ENCODE data around the gene ATAD1.
"Not testable (repeated sequence)": the region's sequence is repeated elsewhere in the genome, so short reads cannot be mapped to it uniquely, and the experiment has no call there.

The ATAD1 gene

GRCh38 chr10:87801813-87802435, 16.1 kb downstream of the ATAD1 start:
- not testable (repeated sequence) for DNase-seq

- no peak for DNase-seq
Measured at GRCh38 chr10:87799860-87800259, 18.2 kb downstream of the ATAD1 start.

GRCh38 chr10:87798082-87798481, 19.9 kb downstream of the ATAD1 start:
- no peak for DNase-seq

- DNase-seq, result no peak
Measured at GRCh38 chr10:87794285-87794684, 23.7 kb downstream of the ATAD1 start.

GRCh38 chr10:87790185-87790584, 27.8 kb downstream of the ATAD1 start:
- no peak for DNase-seq

GRCh38 chr10:87786421-87786820, 31.6 kb downstream of the ATAD1 start:
- DNase-seq, result no peak

GRCh38 chr10:87782721-87783120, 35.3 kb downstream of the ATAD1 start:
- DNase-seq, result no peak

- no peak for DNase-seq
Measured at GRCh38 chr10:87781545-87781944, 36.5 kb downstream of the ATAD1 start.

GRCh38 chr10:87776328-87776727, 41.7 kb downstream of the ATAD1 start:
- DNase-seq, result no peak

GRCh38 chr10:87775766-87776165, 42.3 kb downstream of the ATAD1 start:
- DNase-seq, result no peak

GRCh38 chr10:87771871-87772500, 46.0 kb downstream of the ATAD1 start:
- DNase-seq, result no peak

- no peak for DNase-seq
Measured at GRCh38 chr10:87767253-87767652, 50.8 kb downstream of the ATAD1 start.

- no peak for DNase-seq
Measured at GRCh38 chr10:87765666-87766376, 52.2 kb downstream of the ATAD1 start.

- DNase-seq, result no peak
Measured at GRCh38 chr10:87764072-87764934, 53.7 kb downstream of the ATAD1 start.

- no peak for DNase-seq
Measured at GRCh38 chr10:87763086-87763861, 54.8 kb downstream of the ATAD1 start.

GRCh38 chr10:87761892-87762291, 56.1 kb downstream of the ATAD1 start:
- no peak for DNase-seq

- no peak for DNase-seq
Measured at GRCh38 chr10:87761153-87761552, 56.9 kb downstream of the ATAD1 start.

- no peak for DNase-seq
Measured at GRCh38 chr10:87760195-87760905, 57.7 kb downstream of the ATAD1 start.

GRCh38 chr10:87759551-87759950, 58.5 kb downstream of the ATAD1 start:
- DNase-seq, result no peak

- no peak for DNase-seq
Measured at GRCh38 chr10:87757685-87758084, 60.3 kb downstream of the ATAD1 start.

- no peak for DNase-seq
Measured at GRCh38 chr10:87753995-87754866, 63.8 kb downstream of the ATAD1 start.

Measured in activated CD8-positive, alpha-beta memory T cell treated with anti-CD3 and anti-CD28 coated beads for 24 hours (primary cell).